Gastroesophageal sphincter (tissue), 3 donors: ENCODE results near the gene TUBB6.

Source experiments
- POLR2A ChIP-seq, 2 donors: fragments of 450-650 bp; IDR thresholded peaks; one replicate each; pipeline ENCODE4 v1.6.1; 2017; ENCODE audit warnings: antibody characterized with exemption in 2 of 2, mild to moderate bottlenecking in 2 of 2, moderate library complexity in 1 of 2
- POLR2AphosphoS5 ChIP-seq: sonication (generic); formaldehyde crosslinking; IDR thresholded peaks from one replicate; pipeline ENCODE4 v1.6.1; 2017; ENCODE audit warnings: antibody characterized with exemption
- TF ChIP-seq, protein P1 (sequence below), 4 experiments: fragments of 200-600 bp in 2 of 4; fragments of 450-650 bp in 2 of 4; sonication (generic) in 1 of 4; IDR thresholded peaks; one replicate each; pipeline ENCODE4 v1.5.1; 2017 to 2019; ENCODE audit warnings: antibody characterized with exemption in 4 of 4, mild to moderate bottlenecking in 2 of 4, moderate library complexity in 2 of 4

DNA sequence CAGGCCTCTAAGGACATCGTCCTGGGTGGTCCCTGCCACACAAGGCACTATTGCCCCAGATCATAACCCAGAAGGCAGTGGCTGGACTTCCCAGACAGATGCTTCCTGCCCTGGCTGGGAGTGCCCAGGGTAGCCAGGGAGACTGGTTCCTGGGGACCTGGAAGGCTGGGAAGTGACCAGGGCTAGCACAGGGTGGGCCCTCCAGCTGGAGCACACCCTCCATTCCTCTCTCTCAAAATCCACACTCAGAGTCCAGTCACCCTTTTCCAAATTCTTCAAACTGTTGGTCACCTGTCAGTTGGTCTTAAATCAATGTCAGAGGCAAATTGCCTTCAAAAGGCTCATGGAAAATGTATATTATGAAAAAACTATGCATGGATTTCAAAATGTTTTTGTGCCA lies 11.6 kb upstream of the TUBB6 start:
- TF ChIP-seq, protein P1, sequence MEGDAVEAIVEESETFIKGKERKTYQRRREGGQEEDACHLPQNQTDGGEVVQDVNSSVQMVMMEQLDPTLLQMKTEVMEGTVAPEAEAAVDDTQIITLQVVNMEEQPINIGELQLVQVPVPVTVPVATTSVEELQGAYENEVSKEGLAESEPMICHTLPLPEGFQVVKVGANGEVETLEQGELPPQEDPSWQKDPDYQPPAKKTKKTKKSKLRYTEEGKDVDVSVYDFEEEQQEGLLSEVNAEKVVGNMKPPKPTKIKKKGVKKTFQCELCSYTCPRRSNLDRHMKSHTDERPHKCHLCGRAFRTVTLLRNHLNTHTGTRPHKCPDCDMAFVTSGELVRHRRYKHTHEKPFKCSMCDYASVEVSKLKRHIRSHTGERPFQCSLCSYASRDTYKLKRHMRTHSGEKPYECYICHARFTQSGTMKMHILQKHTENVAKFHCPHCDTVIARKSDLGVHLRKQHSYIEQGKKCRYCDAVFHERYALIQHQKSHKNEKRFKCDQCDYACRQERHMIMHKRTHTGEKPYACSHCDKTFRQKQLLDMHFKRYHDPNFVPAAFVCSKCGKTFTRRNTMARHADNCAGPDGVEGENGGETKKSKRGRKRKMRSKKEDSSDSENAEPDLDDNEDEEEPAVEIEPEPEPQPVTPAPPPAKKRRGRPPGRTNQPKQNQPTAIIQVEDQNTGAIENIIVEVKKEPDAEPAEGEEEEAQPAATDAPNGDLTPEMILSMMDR (IDR thresholded peaks at IDR 0.05): no peak
- TF ChIP-seq POLR2AphosphoS5 (no peak), POLR2A (IDR thresholded peaks at IDR 0.05) (no peak)
